DND-41 (cell line): ENCODE results near the gene EIF2B1.

Experiments
- EZH2 ChIP-seq: IDR thresholded peaks from 3 replicates; pipeline ENCODE4 v1.6.1; 2012; ENCODE audit warnings: borderline replicate concordance, low read depth, mild to moderate bottlenecking, moderate library complexity, low read length, inconsistent platforms; ENCODE audit not compliant: severe bottlenecking
- TF ChIP-seq, protein P1 (sequence below): IDR thresholded peaks from 2 replicates; pipeline ENCODE4 v1.5.1; 2012; ENCODE audit warnings: borderline replicate concordance, low read length, moderate library complexity, mild to moderate bottlenecking; ENCODE audit not compliant: poor library complexity, severe bottlenecking; ENCODE audit errors: extremely low read depth

DNA sequence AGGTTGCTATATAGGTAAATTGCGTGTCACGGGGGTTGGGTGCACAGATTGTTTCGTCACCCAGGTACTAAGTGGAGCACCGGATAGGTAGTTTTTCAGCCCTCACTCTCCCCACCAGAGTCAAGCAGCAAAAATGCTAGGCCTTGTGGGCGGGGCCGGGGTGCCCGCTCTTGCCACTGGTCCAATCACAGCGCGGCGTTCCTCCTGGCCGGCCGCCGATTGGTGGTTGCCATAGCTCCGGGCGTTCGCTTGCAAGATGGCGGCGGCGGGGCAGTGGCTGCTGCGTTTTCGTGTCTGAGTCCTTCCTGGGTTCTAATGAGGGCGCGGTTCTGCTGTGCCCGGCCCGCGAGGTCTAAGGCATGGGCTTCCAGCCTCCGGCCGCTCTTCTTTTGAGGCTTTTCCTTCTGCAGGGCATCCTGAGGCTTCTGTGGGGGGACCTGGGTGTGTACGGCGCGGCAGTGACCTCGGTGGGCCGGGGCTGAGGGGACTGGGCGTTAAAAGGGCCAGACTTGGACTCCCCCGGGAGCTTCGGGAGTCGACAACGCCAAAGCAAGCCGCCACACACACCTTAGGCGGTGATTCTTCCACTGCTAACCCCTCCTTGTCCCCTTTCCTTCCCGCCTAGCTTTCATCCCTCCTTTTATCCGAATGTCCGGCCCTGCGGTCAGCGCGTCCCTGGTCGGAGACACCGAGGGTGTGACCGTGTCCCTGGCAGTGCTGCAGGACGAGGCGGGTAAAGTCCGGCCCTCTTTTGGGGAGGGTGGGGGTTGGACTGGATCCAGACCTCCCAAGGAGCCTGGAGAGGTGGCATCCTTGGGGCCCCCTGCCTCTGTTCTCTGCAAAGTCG is 37.6 kb upstream of the EIF2B1 start, which contains the start of gene TCTN2:
- TF ChIP-seq, protein P1, sequence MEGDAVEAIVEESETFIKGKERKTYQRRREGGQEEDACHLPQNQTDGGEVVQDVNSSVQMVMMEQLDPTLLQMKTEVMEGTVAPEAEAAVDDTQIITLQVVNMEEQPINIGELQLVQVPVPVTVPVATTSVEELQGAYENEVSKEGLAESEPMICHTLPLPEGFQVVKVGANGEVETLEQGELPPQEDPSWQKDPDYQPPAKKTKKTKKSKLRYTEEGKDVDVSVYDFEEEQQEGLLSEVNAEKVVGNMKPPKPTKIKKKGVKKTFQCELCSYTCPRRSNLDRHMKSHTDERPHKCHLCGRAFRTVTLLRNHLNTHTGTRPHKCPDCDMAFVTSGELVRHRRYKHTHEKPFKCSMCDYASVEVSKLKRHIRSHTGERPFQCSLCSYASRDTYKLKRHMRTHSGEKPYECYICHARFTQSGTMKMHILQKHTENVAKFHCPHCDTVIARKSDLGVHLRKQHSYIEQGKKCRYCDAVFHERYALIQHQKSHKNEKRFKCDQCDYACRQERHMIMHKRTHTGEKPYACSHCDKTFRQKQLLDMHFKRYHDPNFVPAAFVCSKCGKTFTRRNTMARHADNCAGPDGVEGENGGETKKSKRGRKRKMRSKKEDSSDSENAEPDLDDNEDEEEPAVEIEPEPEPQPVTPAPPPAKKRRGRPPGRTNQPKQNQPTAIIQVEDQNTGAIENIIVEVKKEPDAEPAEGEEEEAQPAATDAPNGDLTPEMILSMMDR: no peak
- TF ChIP-seq EZH2: no peak
